Thyroid gland (tissue), 4 donors: ENCODE measurements around the gene TCEA2.

Experiments
- POLR2A ChIP-seq, 2 donors: fragments of 450-650 bp; IDR thresholded peaks; one replicate each; pipeline ENCODE4 v1.6.1; 2017; ENCODE audit warnings: antibody characterized with exemption in 2 of 2, mild to moderate bottlenecking in 2 of 2, moderate library complexity in 1 of 2
- TF ChIP-seq, protein P1 (sequence below), 6 experiments: fragments of 200-600 bp in 3 of 6; fragments of 450-650 bp in 3 of 6; sonication (generic) in 3 of 6; IDR thresholded peaks; one replicate each; pipeline ENCODE4 v1.5.1; 2016 to 2019; ENCODE audit warnings: antibody characterized with exemption in 6 of 6, mild to moderate bottlenecking in 2 of 6, inconsistent platforms in 1 of 6, moderate library complexity in 1 of 6

GRCh38 chr20:64114356-64114971 lies 51.5 kb downstream of the TCEA2 start:
- TF ChIP-seq, protein P1, sequence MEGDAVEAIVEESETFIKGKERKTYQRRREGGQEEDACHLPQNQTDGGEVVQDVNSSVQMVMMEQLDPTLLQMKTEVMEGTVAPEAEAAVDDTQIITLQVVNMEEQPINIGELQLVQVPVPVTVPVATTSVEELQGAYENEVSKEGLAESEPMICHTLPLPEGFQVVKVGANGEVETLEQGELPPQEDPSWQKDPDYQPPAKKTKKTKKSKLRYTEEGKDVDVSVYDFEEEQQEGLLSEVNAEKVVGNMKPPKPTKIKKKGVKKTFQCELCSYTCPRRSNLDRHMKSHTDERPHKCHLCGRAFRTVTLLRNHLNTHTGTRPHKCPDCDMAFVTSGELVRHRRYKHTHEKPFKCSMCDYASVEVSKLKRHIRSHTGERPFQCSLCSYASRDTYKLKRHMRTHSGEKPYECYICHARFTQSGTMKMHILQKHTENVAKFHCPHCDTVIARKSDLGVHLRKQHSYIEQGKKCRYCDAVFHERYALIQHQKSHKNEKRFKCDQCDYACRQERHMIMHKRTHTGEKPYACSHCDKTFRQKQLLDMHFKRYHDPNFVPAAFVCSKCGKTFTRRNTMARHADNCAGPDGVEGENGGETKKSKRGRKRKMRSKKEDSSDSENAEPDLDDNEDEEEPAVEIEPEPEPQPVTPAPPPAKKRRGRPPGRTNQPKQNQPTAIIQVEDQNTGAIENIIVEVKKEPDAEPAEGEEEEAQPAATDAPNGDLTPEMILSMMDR (IDR thresholded peaks at IDR 0.05): no peak
- TF ChIP-seq POLR2A (IDR thresholded peaks at IDR 0.05): no peak
